SH-SY5Y (cell line): ENCODE results near the gene HSPA1B.

Experiments used
- GATA2 ChIP-seq: IDR thresholded peaks from 2 replicates; pipeline ENCODE4 v1.6.1; 2011; ENCODE audit warnings: mild to moderate bottlenecking, low read depth, low read length
- GATA3 ChIP-seq: IDR thresholded peaks from 2 replicates; pipeline ENCODE4 v1.6.1; 2011; ENCODE audit warnings: low read depth, mild to moderate bottlenecking, low read length, moderate library complexity

- TF ChIP-seq GATA2 (no peak), GATA3 (no peak)
Measured at GRCh38 chr6:31871046-31871659, 43.6 kb downstream of the HSPA1B start.
